ENCODE measurements around the gene CD320. TPM values are rescaled to one million over a fixed set of nuclear protein-coding genes. Genes with fewer than 3 reads are reported as not detected.

The CD320 gene
- total and polyA plus RNA-seq, 2 of the 8 experiments (the other 6 are each of a cell fraction or from before 2014, with no cell fraction given) = 80.4 to 157 TPM

DNA sequence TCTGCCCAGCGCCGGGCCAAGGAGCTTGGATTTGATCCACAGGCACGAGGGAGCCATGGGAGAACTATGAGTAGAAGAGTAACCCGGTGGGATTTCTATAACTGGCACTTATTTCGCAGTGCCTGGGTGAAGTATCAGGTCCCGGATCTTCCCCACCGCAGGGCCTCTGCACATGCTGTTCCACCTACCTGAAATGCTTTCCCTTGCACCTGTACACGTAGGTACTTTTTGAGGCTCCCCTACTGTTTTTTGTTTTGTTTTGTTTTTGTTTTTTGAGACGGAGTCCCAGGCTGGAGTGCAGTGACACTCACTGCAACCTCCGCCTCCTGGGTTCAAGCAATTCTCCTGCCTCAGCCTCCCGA lies 35.3 kb upstream of the CD320 start:
- DNase-seq (ENCODE audit: low read depth in 1 of 2, low spot score in 2 of 2) = no peak
- Histone ChIP-seq H3K9ac (replicated peaks in 1 of 4; ENCODE audit: extremely low read depth in 1 of 4, low read depth in 3 of 4, low read length in 3 of 4) (no peak overlapping the region), H4K5ac (ENCODE audit: insufficient read length, low read depth, low read length) (no peak overlapping the region), H3K4me3 (ENCODE audit: extremely low read depth in 1 of 4, insufficient read depth in 2 of 4, low read depth in 3 of 4, low read length in 4 of 4) (peak overlapping the region in 1 of 4 experiments; percentile 71; a peak in 4 of 8 replicates), H3K36me3 (ENCODE audit: control insufficient read depth in 2 of 4, insufficient read depth in 4 of 4, low read length in 3 of 4) (no peaks in the 10 kb centered on the region), H3K4ac (replicated peaks; ENCODE audit: insufficient read length, low read depth, low read length) (no peak overlapping the region), H3K14ac (ENCODE audit: insufficient read length) (no peak overlapping the region), H3K27ac (ENCODE audit: low read depth, low read length) (no peak overlapping the region), H3K27me3 (replicated peaks in 1 of 4; ENCODE audit: control insufficient read depth in 3 of 4, extremely low read depth in 1 of 4, insufficient read depth in 3 of 4, low read length in 3 of 4) (peaks cover 0 to 9% (median 7%) of the 10 kb centered on the region in 4 experiments; a peak in 3 of 7 replicates), H4K91ac (replicated peaks; ENCODE audit: insufficient read length, low read length) (no peak overlapping the region), H2BK5ac (ENCODE audit: low read depth, low read length) (no peak overlapping the region), H3K4me1 (replicated peaks in 1 of 4; ENCODE audit: control insufficient read depth in 3 of 4, insufficient read depth in 4 of 4, low read length in 3 of 4) (peaks cover 0 to 10% (median 3%) of the 10 kb centered on the region in 4 experiments; a peak in 4 of 7 replicates), H3K23ac (ENCODE audit: insufficient read length) (no peak overlapping the region), H4K20me1 (replicated peaks in 1 of 2; ENCODE audit: control insufficient read depth in 1 of 2, insufficient read depth in 2 of 2, low read length in 2 of 2) (peaks cover 0 to 2% of the 10 kb centered on the region in 2 experiments), H3K56ac (replicated peaks; ENCODE audit: insufficient read length, low read depth, low read length) (no peak overlapping the region), H2AFZ (ENCODE audit: low read length) (no peak overlapping the region), H2BK120ac (replicated peaks; ENCODE audit: low read depth, low read length) (no peak overlapping the region), H3K79me1 (ENCODE audit: low read depth, low read length) (no peaks in the 10 kb centered on the region), H2BK12ac (ENCODE audit: low read depth, low read length) (no peak overlapping the region), H2AK5ac (ENCODE audit: low read depth, low read length) (no peak overlapping the region), H3K4me2 (ENCODE audit: insufficient read depth in 1 of 2, low read depth in 2 of 2, low read length in 2 of 2) (peak overlapping the region in 1 of 2 experiments; percentile 47; a peak in 1 of 4 replicates), H3K23me2 (ENCODE audit: low read depth, low read length) (peaks cover 5% of the 10 kb centered on the region; the same call in 1 of the 2 replicates), H3K9me3 (ENCODE audit: insufficient read depth in 2 of 2, low read depth in 1 of 2, low read length in 1 of 2) (no peaks in the 10 kb centered on the region), H2BK15ac (ENCODE audit: low read length) (no peak overlapping the region), H4K8ac (ENCODE audit: extremely low read depth, insufficient read depth, low read length) (no peak overlapping the region), H2BK20ac (ENCODE audit: low read length) (no peak overlapping the region), H3K79me2 (ENCODE audit: control insufficient read depth in 1 of 2, insufficient read depth in 2 of 2, low read length in 2 of 2) (no peaks in the 10 kb centered on the region), H3K18ac (ENCODE audit: extremely low read depth, low read length) (no peak overlapping the region; the same call in 1 of the 2 replicates)
- FAIRE-seq = no peak
- POLR2A ChIA-PET (ENCODE audit: partially characterized antibody) = interaction anchor here (0.6 to 3.7 kb wide), 12 partner anchors 10 to 170 kb away, joined by 3 to 11 read pairs (median 4); partner anchors contain the start of genes NDUFA7, RAB11B, RPS28 and ZNF414
- no peak for TF ChIP-seq GTF2F1 (IDR thresholded peaks at IDR 0.05; ENCODE audit: borderline replicate concordance, low read depth, low read length)
- TF ChIP-seq SIN3A (conservative IDR thresholded peaks at IDR 0.05 in 1 of 2, IDR thresholded peaks at IDR 0.05 in 1 of 2; ENCODE audit: low read depth in 1 of 2, low read length in 2 of 2) = no peak
- peak; percentile 59; the same call in 1 of the 2 replicates for TF ChIP-seq KDM1A (IDR thresholded peaks at IDR 0.05; ENCODE audit: borderline replicate concordance, low read length)
- CTCF ChIA-PET (ENCODE audit: partially characterized antibody) = interaction anchor here (0.7 to 8.2 kb wide), 6 partner anchors 12 to 175 kb away, joined by 3 to 68 read pairs (median 4); no protein-coding TSS in a partner anchor
- WGBS, 2 experiments (ENCODE audit: extremely low coverage in 1 of 2, insufficient coverage in 1 of 2, insufficient read length in 1 of 2, insufficient replicate concordance in 2 of 2, low coverage in 1 of 2, low lambda C conversion rate in 2 of 2, missing lambda C conversion rate in 1 of 2) = 52% methylated on average over 11 of the region's 11 CpGs; no CpG with 5 or more reads in 1 of the 2 experiments

Data from H1 (cell line).